Measurements from ENCODE around the gene USP24.
"Not testable (repeated sequence)": the region's sequence is repeated elsewhere in the genome, so short reads cannot be mapped to it uniquely, and the experiment has no call there.

The USP24 gene

GRCh38 chr1:55232448-55233144, 17.4 kb upstream of the USP24 start:
- DNase-seq (ENCODE audit: low read depth), result no peak

GRCh38 chr1:55231745-55232144, 16.6 kb upstream of the USP24 start:
- DNase-seq (ENCODE audit: low read depth), result no peak

GRCh38 chr1:55230659-55231058, 15.5 kb upstream of the USP24 start:
- no peak for DNase-seq (ENCODE audit: low read depth)

GRCh38 chr1:55229726-55230125, 14.6 kb upstream of the USP24 start:
- not testable (repeated sequence) for DNase-seq (ENCODE audit: low read depth)

GRCh38 chr1:55225228-55225627, 10.1 kb upstream of the USP24 start:
- no peak for DNase-seq (ENCODE audit: low read depth)

GRCh38 chr1:55224729-55225128, 9.6 kb upstream of the USP24 start:
- no peak for DNase-seq (ENCODE audit: low read depth)

GRCh38 chr1:55222152-55222551, 7.0 kb upstream of the USP24 start:
- no peak for DNase-seq (ENCODE audit: low read depth)

GRCh38 chr1:55217226-55217986, 2.2 kb upstream of the USP24 start:
- DNase-seq (ENCODE audit: low read depth), result no peak

- no peak for DNase-seq (ENCODE audit: low read depth)
These were observed 932 bp upstream of the USP24 start for GRCh38 chr1:55216096-55216495.

GRCh38 chr1:55214934-55215193, 300 bp downstream of the USP24 start:
- no peak for DNase-seq (ENCODE audit: low read depth)

GRCh38 chr1:55214212-55214933, 791 bp downstream of the USP24 start:
- no peak for DNase-seq (ENCODE audit: low read depth)

- DNase-seq (ENCODE audit: low read depth), result no peak
These were observed 1.3 kb downstream of the USP24 start for GRCh38 chr1:55213885-55214211.

GRCh38 chr1:55213151-55213884, 1.8 kb downstream of the USP24 start:
- DNase-seq (ENCODE audit: low read depth), result no peak

- no peak for DNase-seq (ENCODE audit: low read depth)
These were observed 2.6 kb downstream of the USP24 start for GRCh38 chr1:55212349-55213150.

GRCh38 chr1:55211863-55212262, 3.3 kb downstream of the USP24 start:
- DNase-seq (ENCODE audit: low read depth), result no peak

- DNase-seq (ENCODE audit: low read depth), result no peak
These were observed 4.0 kb downstream of the USP24 start for GRCh38 chr1:55210990-55211801.

- no peak for DNase-seq (ENCODE audit: low read depth)
These were observed 5.9 kb downstream of the USP24 start for GRCh38 chr1:55209247-55209646.

- no peak for DNase-seq (ENCODE audit: low read depth)
These were observed 9.0 kb downstream of the USP24 start for GRCh38 chr1:55206210-55206609.

- no peak for DNase-seq (ENCODE audit: low read depth)
These were observed 10.2 kb downstream of the USP24 start for GRCh38 chr1:55204997-55205396.

GRCh38 chr1:55203064-55203463, 12.1 kb downstream of the USP24 start:
- no peak for DNase-seq (ENCODE audit: low read depth)

GRCh38 chr1:55200667-55201066, 14.5 kb downstream of the USP24 start:
- DNase-seq (ENCODE audit: low read depth), result no peak

Data from activated T-cell treated with anti-CD3 and anti-CD28 coated beads for 24 hours (primary cell).